ENCODE measurements around the gene HOGA1. TPM values are rescaled to one million over a fixed set of nuclear protein-coding genes. Genes with fewer than 3 reads are reported as not detected.
"Not testable (repeated sequence)": the region's sequence is repeated elsewhere in the genome, so short reads cannot be mapped to it uniquely, and the experiment has no call there.

HOGA1 gene
- total RNA-seq, 1 donor = 0.86 TPM

DNA sequence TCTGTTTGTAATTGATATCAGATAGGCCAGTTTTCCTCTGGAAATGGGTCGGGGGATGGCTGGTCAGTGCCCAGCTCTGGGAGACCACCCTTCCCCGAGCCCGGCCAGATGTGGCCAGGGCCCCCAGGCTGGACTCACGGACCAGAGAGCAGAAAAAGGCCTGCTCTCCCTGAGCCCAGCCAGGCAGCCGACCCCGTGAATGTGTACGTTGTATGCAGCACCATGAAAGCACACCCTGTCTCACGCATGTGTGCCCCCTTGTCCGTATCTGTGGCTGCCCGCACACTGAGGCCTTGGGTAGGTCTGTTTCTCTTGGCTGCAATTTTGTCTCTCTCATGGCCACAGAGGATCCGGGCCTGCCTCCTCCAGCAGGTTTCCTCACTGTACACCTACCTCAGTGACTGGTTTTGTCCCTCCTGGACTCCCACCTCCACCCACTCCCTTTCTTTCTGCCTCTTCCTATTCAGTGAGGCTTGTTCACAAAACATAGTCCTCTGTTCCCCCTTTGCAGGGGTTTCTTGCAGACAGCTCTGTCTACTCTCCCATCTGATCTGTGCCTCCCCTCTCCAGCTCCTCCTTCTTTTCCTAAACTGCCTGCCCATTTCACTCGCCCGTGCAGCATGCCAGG lies 35.2 kb upstream of the HOGA1 start:
- no peak for DNase-seq (ENCODE audit: low read depth)
- TF ChIP-seq, protein P1, sequence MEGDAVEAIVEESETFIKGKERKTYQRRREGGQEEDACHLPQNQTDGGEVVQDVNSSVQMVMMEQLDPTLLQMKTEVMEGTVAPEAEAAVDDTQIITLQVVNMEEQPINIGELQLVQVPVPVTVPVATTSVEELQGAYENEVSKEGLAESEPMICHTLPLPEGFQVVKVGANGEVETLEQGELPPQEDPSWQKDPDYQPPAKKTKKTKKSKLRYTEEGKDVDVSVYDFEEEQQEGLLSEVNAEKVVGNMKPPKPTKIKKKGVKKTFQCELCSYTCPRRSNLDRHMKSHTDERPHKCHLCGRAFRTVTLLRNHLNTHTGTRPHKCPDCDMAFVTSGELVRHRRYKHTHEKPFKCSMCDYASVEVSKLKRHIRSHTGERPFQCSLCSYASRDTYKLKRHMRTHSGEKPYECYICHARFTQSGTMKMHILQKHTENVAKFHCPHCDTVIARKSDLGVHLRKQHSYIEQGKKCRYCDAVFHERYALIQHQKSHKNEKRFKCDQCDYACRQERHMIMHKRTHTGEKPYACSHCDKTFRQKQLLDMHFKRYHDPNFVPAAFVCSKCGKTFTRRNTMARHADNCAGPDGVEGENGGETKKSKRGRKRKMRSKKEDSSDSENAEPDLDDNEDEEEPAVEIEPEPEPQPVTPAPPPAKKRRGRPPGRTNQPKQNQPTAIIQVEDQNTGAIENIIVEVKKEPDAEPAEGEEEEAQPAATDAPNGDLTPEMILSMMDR (IDR thresholded peaks at IDR 0.05; ENCODE audit: insufficient read depth, low read depth, low read length) = no peak
- no peak overlapping the region for H3K4me3 ChIP-seq (ENCODE audit: low read depth, low read length)

DNA sequence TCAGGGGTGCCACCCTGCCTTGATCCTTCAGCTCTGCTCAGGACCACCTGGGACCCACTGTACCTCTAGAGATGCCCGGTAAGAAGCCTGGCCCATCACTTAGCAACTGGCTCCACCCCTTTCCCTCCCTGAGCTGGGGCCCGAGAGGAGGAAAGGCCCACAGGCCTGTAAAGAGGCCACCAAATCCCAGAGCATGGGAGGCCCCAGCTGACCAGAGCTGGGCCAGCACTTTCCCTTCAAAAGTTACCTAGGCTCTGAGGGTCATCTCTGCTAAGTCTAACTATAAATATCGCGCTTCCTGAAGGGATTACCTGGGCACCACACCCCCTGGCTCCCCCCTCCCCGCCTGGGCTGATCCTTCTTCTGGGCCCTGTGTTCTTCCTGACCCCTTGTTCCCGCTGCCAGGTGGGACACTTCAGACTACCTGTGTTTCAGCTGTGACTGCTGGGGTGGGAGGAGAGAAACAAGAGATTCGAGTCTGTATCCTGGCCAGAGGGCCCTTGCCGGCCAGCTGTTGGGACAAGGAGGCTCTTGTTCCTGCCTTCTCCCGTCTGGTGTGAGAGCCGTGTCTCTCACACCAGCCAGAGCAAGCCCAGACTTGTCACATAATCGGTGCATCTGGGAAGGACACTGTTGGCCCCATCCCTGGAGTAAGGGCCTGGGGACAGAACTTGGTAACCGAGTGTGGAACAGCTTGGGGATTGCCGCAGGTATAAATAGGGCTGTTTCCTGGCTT lies 34.4 kb upstream of the HOGA1 start:
- TF ChIP-seq, protein P1 (IDR thresholded peaks at IDR 0.05; ENCODE audit: insufficient read depth, low read depth, low read length) = no peak
- H3K4me3 ChIP-seq (ENCODE audit: low read depth, low read length) = no peak overlapping the region
- DNase-seq (ENCODE audit: low read depth) = no peak

DNA sequence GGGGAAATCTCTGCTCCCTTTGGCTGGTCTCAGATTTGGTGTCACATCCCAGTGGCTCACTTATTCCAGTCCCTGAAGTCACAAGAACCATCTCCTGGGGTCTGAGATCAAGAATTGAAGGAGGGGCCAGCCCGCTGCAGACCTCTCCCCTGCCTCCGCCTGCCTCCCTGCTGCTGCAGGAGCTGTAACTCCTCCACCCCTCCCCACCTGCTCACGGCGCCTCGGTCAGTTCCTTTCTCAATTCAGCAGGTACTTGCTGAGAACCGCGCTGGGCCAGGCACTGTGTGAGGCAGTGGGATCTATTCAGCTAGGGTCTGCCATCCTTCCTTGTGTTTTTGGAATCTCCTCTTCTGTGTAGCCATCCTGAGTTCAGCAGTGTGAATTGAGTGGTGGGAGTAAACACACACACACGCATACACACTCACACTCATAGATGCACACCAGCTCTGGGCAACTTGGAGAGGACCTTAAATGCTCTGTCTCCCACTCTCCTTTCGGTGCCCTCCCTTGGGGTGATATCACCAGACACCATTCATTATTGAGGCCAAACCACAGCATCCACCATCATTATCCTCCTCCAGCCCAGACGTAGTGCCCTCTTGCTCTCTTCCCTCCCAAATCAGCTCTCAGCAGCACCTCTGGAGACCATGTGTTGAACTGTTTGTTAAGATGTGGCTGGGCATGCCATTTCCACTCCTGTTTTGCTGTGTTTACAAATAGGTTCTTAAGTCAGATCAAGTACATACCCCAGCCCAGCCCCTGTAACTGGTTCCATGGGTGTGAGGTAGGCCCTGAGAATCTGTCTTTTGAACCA lies 33.6 kb upstream of the HOGA1 start:
- DNase-seq (ENCODE audit: low read depth) = no peak
- TF ChIP-seq, protein P1 (IDR thresholded peaks at IDR 0.05; ENCODE audit: insufficient read depth, low read depth, low read length) = no peak
- no peak overlapping the region for H3K4me3 ChIP-seq (ENCODE audit: low read depth, low read length)

DNA sequence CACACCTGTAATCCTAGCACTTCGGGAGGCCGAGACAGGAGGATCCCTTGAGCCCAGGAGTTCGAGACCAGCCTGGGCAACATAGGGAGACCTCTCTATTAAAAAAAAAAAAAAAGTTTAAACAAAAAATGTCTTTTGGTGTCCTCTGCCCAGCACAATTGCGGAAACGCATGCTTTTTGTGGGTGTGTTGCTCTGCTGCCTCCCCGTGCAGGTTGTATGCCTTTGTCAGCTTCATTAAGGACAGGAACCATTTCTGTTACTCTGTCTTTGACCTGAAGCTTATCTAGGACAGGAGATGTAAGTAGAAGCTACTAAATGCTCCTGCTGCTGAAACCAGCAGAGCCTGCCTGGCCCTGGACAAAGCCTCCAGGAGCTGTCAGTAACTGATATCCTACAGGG lies 32.9 kb upstream of the HOGA1 start:
- DNase-seq (ENCODE audit: low read depth) = no peak
- H3K4me3 ChIP-seq (ENCODE audit: low read depth, low read length) = no peak overlapping the region
- TF ChIP-seq, protein P1 (IDR thresholded peaks at IDR 0.05; ENCODE audit: insufficient read depth, low read depth, low read length) = no peak

DNA sequence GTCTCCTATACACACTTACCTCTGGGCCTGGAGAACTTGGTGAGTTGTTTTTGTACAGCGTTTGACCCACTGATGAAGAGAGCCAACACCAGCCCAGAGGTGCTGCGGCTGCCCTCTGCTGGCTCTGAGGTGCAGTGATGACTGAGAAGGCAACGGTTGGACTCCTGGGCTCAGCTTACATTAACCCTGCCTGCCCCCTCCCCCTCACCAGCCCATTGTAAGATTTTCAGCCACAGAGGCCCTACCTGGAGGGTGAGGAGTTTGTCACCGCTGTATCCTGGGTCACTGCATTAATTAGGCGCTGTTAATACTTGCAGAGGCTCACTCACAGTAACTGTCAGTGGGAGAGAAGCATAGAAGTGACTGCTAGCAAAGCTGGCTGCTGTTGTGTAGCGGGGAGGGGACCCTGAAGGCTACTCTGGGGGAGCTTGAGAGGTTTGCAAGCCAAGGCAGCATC lies 30.6 kb upstream of the HOGA1 start:
- DNase-seq (ENCODE audit: low read depth) = peak; percentile 63
- no peak overlapping the region for H3K4me3 ChIP-seq (ENCODE audit: low read depth, low read length)
- TF ChIP-seq, protein P1 (IDR thresholded peaks at IDR 0.05; ENCODE audit: insufficient read depth, low read depth, low read length) = peak; percentile 91

DNA sequence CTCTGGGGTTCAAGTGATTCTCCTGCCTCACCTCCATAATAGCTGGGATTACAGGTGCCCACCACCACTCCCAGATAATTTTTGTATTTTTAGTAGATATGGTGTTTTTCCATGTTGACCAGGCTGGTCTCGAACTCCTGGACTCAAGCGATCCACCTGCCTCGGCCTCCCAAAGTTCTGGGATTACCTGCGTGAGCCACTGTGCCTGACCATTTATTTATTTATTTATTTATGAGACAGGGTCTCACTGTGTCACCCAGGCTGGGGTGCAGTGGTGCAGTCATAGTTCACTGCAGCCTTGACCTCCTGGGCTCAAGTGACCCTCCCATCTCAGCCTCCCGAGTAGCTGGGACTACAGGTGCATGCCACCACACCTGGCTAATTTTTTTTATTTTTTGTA lies 29.9 kb upstream of the HOGA1 start:
- not testable (repeated sequence) for DNase-seq (ENCODE audit: low read depth); H3K4me3 ChIP-seq (ENCODE audit: low read depth, low read length)

DNA sequence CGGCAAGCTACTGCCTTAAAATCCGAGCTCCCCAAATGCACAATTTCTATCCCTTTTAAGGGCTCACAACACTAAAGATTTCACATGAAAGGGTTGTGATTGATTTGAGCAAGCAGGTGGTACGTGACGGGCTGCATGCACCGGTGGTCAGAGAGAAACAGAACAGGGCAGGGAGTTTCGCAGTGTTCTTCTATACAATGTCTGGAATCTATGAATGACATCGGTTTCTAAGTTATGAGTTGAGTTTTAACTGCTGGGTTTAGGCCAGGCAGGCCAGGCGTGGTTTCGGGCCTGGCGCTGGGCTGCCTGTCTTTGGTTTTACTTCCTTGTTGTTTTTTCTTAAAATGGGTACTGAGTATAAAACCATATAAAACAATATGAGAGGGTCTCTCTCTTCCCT lies 28.6 kb upstream of the HOGA1 start:
- not testable (repeated sequence) for H3K4me3 ChIP-seq (ENCODE audit: low read depth, low read length); DNase-seq (ENCODE audit: low read depth)

DNA sequence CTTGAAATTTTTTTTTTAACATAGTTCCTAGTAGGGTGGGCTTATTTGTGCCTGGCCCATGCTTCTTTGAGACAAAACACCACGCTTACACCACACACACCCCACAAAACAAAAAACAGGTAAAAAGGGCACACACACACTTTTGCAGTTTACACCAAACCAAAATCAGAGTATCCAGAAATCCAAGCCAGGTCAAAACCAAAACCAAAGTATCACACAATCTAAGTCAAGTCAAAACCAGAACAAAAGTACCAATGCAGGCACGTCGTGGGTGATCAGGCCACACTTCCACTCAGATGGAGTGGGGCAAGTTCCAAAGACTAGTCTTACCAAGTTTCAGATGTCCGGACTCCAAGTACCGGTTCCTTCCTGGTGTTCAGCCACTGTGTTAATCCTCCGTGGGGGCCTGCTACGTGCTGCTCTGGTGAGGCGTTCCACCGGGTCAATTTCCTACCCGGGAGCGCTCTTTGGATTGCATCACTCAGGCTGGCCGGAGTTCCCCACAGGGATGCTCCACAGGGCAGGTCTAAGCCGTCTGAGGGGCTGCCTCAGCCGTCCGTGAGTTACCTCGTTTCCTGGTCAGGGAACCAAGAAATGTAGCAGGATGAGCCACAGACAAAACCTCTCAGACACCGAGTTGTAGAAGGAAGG lies 23.3 kb upstream of the HOGA1 start:
- not testable (repeated sequence) for H3K4me3 ChIP-seq (ENCODE audit: low read depth, low read length)
- DNase-seq (ENCODE audit: low read depth) = peak; percentile 52

DNA sequence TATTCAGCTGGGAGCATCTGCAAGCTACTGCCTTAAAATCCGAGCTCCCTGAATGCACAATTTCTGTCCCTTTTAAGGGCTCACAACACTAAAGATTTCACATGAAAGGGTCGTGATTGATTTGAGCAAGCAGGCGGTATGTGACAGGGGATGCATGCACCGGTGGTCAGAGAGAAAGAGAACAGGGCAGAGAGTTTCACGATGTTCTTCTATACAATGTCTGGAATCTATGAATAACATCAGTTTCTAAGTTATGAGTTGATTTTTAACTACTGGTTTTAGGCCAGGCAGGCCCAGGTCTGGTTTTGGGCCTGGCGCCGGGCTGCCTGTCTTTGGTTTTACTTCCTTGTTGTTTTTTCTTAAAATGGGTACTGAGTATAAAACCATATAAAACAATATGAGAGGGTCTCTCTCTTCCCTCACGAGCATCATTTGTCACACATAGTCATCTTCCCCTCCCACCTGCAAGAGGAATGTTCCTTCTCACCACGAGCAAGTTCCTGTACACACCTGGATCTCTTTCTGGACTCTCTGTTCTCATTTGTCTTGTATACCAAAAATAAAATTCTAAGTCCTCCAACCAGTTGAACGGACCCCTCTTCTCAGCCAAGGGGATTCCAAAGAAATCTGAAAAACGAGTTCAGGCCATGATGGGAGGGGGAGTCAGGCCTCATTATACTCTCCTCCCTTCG lies 22.7 kb upstream of the HOGA1 start:
- DNase-seq (ENCODE audit: low read depth); H3K4me3 ChIP-seq (ENCODE audit: low read depth, low read length): not testable (repeated sequence)

DNA sequence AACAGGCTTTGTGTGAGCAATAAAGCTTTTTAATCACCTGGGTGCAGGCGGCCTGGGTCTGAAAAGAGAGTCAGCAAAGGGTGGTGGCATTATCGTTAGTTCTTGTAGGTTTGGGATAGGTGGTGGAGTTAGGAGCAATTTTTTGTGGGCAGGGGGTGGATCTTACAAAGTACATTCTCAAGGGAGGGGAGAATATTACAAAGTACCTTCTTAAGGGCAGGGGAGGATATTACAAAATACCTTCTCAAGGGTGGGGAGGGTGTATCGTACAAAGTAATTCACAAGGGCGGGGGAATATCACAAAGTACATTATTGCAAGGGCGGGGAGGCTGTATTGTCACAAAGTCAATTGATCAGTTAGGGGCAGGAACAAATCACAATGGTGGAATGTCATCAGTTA lies 21.9 kb upstream of the HOGA1 start:
- DNase-seq (ENCODE audit: low read depth); H3K4me3 ChIP-seq (ENCODE audit: low read depth, low read length): not testable (repeated sequence)

Data from fibroblast of villous mesenchyme (primary cell).